Testis (tissue), 3 donors: Measurements from ENCODE around the gene MPDU1. TPM values are rescaled to one million over a fixed set of nuclear protein-coding genes. Genes with fewer than 3 reads are reported as not detected.

Source experiments
- DNase-seq: peaks from one replicate; pipeline ENCODE4 v3.0.0-alpha.2; 2019
- H3K27ac ChIP-seq, 2 donors: fragments of 200-600 bp; sonication (generic); one replicate each; pipeline ENCODE4 v1.5.1; 2019
- H3K27me3 ChIP-seq: fragments of 200-600 bp; sonication (generic); one replicate; pipeline ENCODE4 v1.5.1; 2019
- H3K36me3 ChIP-seq: fragments of 200-600 bp; sonication (generic); one replicate; pipeline ENCODE4 v1.5.1; 2017; ENCODE audit warnings: low read depth; ENCODE audit errors: missing control alignments
- H3K4me1 ChIP-seq: fragments of 200-600 bp; sonication (generic); one replicate; pipeline ENCODE4 v1.5.1; 2019
- H3K4me3 ChIP-seq, 2 donors: fragments of 200-600 bp; sonication (generic); one replicate each; pipeline ENCODE4 v1.5.1; 2017 to 2019
- H3K9me3 ChIP-seq: fragments of 200-600 bp; sonication (generic); one replicate; pipeline ENCODE4 v1.5.1; 2017
- POLR2A ChIP-seq: fragments of 450-650 bp; IDR thresholded peaks from one replicate; pipeline ENCODE4 v1.6.1; 2017; ENCODE audit warnings: antibody characterized with exemption, mild to moderate bottlenecking, moderate library complexity
- WGBS, 2 donors: methylation state at CpG; one replicate each; pipeline ENCODE4 v1.1.5; 2018; 5-methylcytosine and 5-hydroxymethylcytosine counted together
- intact Hi-C: fragments of 100-400 bp; cut with DNase I; formaldehyde crosslinking; loops from one replicate; pipeline ENCODE4 v1.15.1; 2023; ENCODE audit warnings: low total_unique reads
- polyA plus RNA-seq: library from polyadenylated mRNA; stranded (reverse); fragments of 350-450 nt; fragmentation: Illumina TruSeq; extraction: RNeasy Lipid Tissue Mini Kit (QIAGEN cat#74804); gene quantifications from one replicate; pipeline ENCODE4 v1.2.3, GENCODE V29; 2014; ENCODE audit warnings: low read depth, low replicate concordance; ENCODE audit not compliant: insufficient read depth
- total RNA-seq, 2 donors: library from RNA; depleted of rRNA; stranded (reverse); fragments of >200 nt; gene quantifications; one replicate each; pipeline ENCODE4 v1.2.3, GENCODE V29; 2016
- TF ChIP-seq, protein P1 (sequence below), 3 experiments: fragments of 450-650 bp in 2 of 3; fragments of 200-600 bp in 1 of 3; sonication (generic) in 1 of 3; IDR thresholded peaks; one replicate each; pipeline ENCODE4 v1.5.1; 2016 to 2019; ENCODE audit warnings: antibody characterized with exemption in 3 of 3, mild to moderate bottlenecking in 2 of 3, moderate library complexity in 1 of 3

The MPDU1 gene
- total and polyA plus RNA-seq, 3 donors from 2014 or later = 55.7 to 88.7 (median 60.9) TPM

DNA sequence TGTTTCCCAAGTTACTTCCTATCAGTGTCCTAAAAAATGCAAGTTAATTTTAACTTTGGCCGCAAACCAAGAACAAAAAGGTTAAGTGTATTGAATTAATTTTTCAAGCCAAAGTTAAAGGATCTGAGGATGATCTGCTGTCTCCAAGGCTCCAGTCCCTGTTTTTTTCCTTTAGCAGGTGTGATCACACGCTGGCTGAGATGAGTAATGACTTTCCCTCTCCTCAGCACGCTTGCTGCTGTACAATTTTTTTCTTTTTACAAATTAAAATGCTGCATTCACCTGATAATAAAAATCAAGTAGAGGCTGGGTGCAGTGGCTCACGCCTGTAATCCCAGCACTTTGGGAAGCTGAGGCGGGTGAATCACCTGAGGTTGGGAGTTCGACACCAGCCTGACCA, 38.7 kb upstream of the MPDU1 start:
- no peak for TF ChIP-seq POLR2A
- TF ChIP-seq, protein P1, sequence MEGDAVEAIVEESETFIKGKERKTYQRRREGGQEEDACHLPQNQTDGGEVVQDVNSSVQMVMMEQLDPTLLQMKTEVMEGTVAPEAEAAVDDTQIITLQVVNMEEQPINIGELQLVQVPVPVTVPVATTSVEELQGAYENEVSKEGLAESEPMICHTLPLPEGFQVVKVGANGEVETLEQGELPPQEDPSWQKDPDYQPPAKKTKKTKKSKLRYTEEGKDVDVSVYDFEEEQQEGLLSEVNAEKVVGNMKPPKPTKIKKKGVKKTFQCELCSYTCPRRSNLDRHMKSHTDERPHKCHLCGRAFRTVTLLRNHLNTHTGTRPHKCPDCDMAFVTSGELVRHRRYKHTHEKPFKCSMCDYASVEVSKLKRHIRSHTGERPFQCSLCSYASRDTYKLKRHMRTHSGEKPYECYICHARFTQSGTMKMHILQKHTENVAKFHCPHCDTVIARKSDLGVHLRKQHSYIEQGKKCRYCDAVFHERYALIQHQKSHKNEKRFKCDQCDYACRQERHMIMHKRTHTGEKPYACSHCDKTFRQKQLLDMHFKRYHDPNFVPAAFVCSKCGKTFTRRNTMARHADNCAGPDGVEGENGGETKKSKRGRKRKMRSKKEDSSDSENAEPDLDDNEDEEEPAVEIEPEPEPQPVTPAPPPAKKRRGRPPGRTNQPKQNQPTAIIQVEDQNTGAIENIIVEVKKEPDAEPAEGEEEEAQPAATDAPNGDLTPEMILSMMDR (IDR thresholded peaks at IDR 0.05) = no peak
- intact Hi-C loops = no loop called here
- Histone ChIP-seq H3K36me3 (no peaks in the 10 kb centered on the region), H3K27ac (peak overlapping the region in 1 of 2 donors; percentile 72), H3K4me1 (peaks cover 6% of the 10 kb centered on the region), H3K9me3 (no peaks in the 10 kb centered on the region), H3K4me3 (no peak overlapping the region), H3K27me3 (no peaks in the 10 kb centered on the region)
- WGBS, 2 donors = 47 to 50% methylated on average over 6 of the region's 6 CpGs
- no peak for DNase-seq

DNA sequence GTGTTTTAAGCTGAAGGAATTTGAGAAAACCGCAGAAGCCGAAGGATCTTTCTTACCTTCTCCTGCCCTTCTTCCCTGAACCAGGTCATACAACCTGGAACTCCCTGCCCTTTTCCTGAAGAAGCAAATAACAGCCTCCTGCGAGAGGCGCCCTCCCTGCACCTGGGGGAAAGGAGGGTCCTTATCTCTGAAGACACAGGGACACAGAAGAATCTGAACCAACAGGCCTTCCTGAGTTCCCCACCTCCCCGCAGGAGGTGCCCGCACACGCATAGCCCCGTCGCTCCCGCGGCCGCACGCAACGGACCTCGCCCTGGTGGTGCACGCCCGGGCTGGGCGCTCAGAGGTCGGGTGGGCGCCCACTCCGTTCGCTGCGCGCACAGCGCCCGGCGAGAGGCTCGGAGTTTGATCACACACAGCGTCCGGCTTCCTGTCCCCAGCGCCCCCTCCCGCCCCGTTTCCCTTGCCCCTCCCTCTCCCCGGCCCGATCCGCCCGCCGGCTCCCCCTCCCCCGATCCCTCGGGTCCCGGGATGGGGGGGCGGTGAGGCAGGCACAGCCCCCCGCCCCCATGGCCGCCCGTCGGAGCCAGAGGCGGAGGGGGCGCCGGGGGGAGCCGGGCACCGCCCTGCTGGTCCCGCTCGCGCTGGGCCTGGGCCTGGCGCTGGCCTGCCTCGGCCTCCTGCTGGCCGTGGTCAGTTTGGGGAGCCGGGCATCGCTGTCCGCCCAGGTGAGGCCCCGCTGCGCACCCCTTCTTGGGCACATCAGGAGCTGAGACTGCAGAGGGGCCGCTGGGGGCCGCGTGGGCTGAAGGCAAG, 34.9 kb upstream of the MPDU1 start, which contains the start of gene TNFSF12:
Gene TNFSF12 (plus strand): TSS at position 474 of the 816 bp plus-strand sequence. CDS start 96 bp downstream, at position 570.
- H3K9me3 ChIP-seq = no peaks in the 10 kb centered on the region
- peaks cover 6% of the 10 kb centered on the region for H3K4me1 ChIP-seq
- no peaks in the 10 kb centered on the region for H3K27me3 ChIP-seq
- WGBS, 2 donors = 0 to 2% methylated on average over 11 to 58 of the region's 65 CpGs
- intact Hi-C loops = no loop called here
- peak; percentile 63 for DNase-seq
- no peak for TF ChIP-seq POLR2A
- TF ChIP-seq, protein P1 (IDR thresholded peaks at IDR 0.05) = no peak
- H3K27ac ChIP-seq = peak within 1 kb of the TSS; percentile 47 to 71
- no peaks in the 10 kb centered on the region for H3K36me3 ChIP-seq
- H3K4me3 ChIP-seq = peak within 1 kb of the TSS; percentile 57 to 63

DNA sequence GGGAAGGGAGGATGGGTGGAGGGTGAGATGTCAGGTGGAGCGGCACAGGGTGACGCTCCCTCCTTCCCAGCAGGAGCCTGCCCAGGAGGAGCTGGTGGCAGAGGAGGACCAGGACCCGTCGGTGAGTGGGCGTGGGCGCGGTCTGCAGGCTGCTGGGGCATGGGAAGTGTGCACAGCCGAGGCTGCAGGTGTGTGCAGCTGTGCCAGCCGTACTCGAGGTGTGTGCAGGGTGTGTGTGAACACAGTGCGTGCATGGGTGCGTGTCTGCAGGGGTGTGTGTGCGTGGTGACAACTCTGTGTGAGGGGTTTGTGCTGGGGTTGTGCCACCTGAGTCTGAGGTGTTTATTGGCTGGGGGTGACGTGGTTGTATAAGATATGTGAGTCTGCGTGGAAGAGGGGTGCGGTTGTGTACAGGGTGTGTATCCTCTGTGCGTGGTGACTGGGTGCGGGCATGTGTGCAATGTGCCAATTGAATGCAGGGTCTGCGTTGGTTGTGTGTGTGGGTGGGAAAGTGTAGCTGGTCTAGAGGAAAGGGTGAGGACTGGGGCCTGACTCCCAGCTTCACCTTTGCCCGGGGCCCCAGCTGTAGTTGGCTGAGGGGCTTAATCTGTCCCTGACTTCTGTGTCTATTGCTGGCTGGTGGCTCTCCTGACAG, 34.1 kb upstream of the MPDU1 start:
- H3K27me3 ChIP-seq = no peaks in the 10 kb centered on the region
- H3K36me3 ChIP-seq = no peaks in the 10 kb centered on the region
- TF ChIP-seq, protein P1 (IDR thresholded peaks at IDR 0.05) = no peak
- TF ChIP-seq POLR2A = no peak
- H3K4me1 ChIP-seq = peaks cover 6% of the 10 kb centered on the region
- H3K27ac ChIP-seq = peak overlapping the region; percentile 47 to 71
- peak overlapping the region; percentile 57 to 63 for H3K4me3 ChIP-seq
- DNase-seq = no peak
- no peaks in the 10 kb centered on the region for H3K9me3 ChIP-seq
- intact Hi-C loops = no loop called here
- 43 to 69% methylated on average over 10 to 20 of the region's 20 CpGs for WGBS, 2 donors

DNA sequence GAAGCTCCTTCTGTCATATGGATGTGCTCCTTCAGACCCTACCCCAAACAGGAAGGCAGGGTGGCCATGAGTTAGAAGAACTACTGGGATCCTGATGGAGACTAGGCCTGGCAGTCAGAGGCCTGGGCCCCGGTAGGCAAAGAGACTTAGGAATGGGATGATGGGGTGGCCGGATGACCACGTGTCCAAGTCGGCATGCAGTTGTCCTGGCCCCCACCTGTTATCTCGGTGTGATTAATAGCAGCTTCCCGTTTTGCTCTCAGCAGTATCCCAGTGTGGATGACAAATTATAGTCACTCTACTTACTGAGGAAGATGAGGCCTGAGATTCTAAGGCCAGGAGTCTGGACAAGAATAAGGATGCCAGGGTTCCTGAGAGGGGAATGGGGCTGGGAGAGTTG, 33.3 kb upstream of the MPDU1 start:
- intact Hi-C loops = no loop called here
- no peak overlapping the region for H3K4me3 ChIP-seq
- no peaks in the 10 kb centered on the region for H3K27me3 ChIP-seq
- WGBS, 2 donors = 71 to 78% methylated on average over 6 of the region's 6 CpGs
- no peak for DNase-seq
- TF ChIP-seq, protein P1 (IDR thresholded peaks at IDR 0.05) = no peak
- TF ChIP-seq POLR2A = no peak
- H3K36me3 ChIP-seq = no peaks in the 10 kb centered on the region
- no peaks in the 10 kb centered on the region for H3K9me3 ChIP-seq
- H3K27ac ChIP-seq = no peak overlapping the region
- H3K4me1 ChIP-seq = peaks cover under 1% of the 10 kb centered on the region
